Gastroesophageal sphincter (tissue), 3 donors: ENCODE results near the gene GABBR1.

Experiments used
- POLR2A ChIP-seq, 2 donors: fragments of 450-650 bp; IDR thresholded peaks; one replicate each; pipeline ENCODE4 v1.6.1; 2017; ENCODE audit warnings: antibody characterized with exemption in 2 of 2, mild to moderate bottlenecking in 2 of 2, moderate library complexity in 1 of 2
- POLR2AphosphoS5 ChIP-seq: sonication (generic); formaldehyde crosslinking; IDR thresholded peaks from one replicate; pipeline ENCODE4 v1.6.1; 2017; ENCODE audit warnings: antibody characterized with exemption
- TF ChIP-seq, protein P1 (sequence below), 4 experiments: fragments of 200-600 bp in 2 of 4; fragments of 450-650 bp in 2 of 4; sonication (generic) in 1 of 4; IDR thresholded peaks; one replicate each; pipeline ENCODE4 v1.5.1; 2017 to 2019; ENCODE audit warnings: antibody characterized with exemption in 4 of 4, mild to moderate bottlenecking in 2 of 4, moderate library complexity in 2 of 4

DNA sequence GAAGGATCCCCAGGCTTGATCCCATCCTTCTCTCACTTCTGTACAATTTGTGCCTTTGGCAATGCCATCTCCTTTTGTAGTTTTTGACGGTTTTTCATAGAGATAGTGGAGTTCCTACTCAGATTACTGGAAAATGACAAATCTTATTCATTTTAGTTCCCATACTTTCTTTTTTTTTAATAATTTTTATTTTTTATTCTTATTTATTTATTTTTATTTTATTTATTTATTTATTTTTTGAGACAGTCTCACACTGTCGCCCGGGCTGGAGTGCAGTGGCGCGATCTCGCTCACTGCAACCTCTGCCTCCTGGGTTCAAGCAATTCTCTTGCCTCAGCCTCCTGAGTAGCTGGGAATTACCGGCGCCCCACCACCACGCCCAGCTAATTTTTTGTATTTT lies 4.3 kb upstream of the GABBR1 start:
- TF ChIP-seq POLR2A (IDR thresholded peaks at IDR 0.05) (no peak), POLR2AphosphoS5 (no peak)
- TF ChIP-seq, protein P1, sequence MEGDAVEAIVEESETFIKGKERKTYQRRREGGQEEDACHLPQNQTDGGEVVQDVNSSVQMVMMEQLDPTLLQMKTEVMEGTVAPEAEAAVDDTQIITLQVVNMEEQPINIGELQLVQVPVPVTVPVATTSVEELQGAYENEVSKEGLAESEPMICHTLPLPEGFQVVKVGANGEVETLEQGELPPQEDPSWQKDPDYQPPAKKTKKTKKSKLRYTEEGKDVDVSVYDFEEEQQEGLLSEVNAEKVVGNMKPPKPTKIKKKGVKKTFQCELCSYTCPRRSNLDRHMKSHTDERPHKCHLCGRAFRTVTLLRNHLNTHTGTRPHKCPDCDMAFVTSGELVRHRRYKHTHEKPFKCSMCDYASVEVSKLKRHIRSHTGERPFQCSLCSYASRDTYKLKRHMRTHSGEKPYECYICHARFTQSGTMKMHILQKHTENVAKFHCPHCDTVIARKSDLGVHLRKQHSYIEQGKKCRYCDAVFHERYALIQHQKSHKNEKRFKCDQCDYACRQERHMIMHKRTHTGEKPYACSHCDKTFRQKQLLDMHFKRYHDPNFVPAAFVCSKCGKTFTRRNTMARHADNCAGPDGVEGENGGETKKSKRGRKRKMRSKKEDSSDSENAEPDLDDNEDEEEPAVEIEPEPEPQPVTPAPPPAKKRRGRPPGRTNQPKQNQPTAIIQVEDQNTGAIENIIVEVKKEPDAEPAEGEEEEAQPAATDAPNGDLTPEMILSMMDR (IDR thresholded peaks at IDR 0.05), result no peak
